Measurements from ENCODE around the gene CDH22.

DNA sequence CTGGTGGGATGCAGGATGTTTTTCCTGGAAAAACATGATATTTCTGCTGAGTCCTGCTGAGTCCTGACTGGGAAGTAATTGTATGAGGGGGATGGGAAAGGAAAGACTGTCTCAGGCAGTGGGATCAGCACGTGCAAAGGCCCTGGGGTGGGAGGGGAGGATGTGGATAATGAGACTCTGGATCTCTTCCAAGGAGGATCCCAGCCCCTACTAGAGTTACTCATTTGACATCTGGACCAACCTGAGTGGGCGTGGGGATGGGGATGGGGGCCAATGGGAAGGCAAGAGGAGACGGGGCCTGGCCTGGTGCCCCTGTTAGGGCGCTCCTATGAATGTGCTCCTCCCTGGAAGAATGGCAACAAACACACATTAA is 117.1 kb downstream of the CDH22 start:
- TF ChIP-seq, protein P1, sequence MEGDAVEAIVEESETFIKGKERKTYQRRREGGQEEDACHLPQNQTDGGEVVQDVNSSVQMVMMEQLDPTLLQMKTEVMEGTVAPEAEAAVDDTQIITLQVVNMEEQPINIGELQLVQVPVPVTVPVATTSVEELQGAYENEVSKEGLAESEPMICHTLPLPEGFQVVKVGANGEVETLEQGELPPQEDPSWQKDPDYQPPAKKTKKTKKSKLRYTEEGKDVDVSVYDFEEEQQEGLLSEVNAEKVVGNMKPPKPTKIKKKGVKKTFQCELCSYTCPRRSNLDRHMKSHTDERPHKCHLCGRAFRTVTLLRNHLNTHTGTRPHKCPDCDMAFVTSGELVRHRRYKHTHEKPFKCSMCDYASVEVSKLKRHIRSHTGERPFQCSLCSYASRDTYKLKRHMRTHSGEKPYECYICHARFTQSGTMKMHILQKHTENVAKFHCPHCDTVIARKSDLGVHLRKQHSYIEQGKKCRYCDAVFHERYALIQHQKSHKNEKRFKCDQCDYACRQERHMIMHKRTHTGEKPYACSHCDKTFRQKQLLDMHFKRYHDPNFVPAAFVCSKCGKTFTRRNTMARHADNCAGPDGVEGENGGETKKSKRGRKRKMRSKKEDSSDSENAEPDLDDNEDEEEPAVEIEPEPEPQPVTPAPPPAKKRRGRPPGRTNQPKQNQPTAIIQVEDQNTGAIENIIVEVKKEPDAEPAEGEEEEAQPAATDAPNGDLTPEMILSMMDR (conservative IDR thresholded peaks at IDR 0.05; ENCODE audit: low read depth, low read length): no peak
- TF ChIP-seq EZH2 (IDR thresholded peaks at IDR 0.05; ENCODE audit: borderline replicate concordance, low read depth, low read length, poor library complexity, severe bottlenecking): no peak

Data from A673 (cell line).